Measurements from ENCODE around the gene ENTPD7.

The ENTPD7 gene

DNA sequence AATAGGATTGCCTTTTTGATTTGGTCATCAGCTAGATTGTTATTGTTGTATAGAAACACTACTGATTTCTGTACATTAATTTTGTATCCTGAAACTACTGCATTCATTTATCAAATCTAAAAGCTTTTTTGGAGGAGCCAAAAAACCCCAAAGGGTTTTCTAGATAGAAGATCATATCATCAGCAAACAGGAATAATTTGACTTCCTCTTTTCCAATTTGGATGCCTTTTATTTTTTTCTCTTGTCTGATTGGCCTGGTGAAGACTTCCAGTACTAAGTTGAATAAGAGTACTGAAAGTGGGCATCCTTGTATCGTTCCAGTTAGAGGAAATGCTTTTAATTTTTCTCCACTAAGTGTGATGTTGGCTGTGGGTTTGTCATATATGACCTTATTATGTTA is 10.6 kb upstream of the ENTPD7 start:
- no peak for DNase-seq

DNA sequence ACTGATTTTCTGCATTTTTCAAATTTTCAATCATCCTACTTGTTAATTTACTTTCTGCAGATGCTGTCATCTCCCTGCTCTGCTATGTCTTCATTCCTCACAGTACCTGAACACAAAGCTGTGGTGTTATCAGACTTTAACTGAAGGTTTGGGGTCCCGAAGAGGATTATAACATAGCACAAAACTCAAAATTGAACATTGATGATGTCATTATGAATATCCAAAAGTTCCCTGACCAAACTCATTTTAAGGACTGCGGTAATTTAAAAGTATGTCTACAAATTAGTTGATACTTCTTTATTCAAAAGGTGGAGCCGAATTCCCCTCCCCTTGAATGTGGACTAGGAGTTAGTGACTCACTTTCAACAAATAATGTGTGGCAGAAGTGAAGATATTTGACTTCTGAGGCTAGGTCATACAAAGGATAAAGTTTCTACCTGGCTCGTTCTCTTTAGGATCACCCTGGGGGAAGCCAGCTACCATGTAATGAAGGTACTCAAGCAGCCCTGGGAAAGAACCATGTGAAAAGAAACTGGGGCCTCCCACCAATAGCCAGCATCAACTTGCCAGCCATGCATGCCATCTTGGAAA is 6.4 kb upstream of the ENTPD7 start:
- DNase-seq: no peak

DNA sequence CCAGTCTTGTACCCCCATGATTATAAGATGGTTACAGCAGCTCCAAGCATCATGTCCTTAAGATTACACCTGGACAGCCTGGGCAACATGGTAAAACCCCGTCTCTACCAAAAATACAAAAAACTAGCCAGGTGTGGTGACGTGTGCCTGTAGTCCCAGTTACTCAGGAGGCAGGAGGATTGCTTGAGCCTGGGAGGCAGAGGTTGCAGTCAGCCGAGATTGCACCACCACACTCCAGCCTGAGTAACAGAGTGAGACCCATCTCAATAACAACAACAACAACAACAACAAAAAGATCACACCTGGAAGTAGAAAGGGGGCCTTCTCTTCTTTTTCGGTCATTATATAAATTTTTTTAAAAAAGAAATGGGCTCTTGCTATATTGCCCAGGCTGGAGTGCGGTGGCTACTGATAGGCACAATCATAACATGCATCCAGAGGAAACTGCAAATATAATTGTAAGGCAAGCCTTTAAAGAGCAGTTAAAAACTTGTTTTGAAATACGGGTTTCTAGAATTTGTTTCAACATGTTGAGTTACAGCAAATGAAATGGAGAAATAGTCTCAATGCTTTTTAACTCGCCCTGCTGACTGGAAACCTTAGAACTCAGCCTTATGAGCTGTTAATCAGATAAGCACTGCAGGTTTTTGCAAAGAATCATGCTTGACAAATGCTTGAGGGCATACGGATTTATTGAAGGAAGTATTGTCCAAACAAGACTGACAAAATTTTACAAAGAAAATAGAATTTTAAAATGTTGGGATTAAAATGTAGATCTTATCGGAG is 4.7 kb upstream of the ENTPD7 start:
- DNase-seq: no peak

DNA sequence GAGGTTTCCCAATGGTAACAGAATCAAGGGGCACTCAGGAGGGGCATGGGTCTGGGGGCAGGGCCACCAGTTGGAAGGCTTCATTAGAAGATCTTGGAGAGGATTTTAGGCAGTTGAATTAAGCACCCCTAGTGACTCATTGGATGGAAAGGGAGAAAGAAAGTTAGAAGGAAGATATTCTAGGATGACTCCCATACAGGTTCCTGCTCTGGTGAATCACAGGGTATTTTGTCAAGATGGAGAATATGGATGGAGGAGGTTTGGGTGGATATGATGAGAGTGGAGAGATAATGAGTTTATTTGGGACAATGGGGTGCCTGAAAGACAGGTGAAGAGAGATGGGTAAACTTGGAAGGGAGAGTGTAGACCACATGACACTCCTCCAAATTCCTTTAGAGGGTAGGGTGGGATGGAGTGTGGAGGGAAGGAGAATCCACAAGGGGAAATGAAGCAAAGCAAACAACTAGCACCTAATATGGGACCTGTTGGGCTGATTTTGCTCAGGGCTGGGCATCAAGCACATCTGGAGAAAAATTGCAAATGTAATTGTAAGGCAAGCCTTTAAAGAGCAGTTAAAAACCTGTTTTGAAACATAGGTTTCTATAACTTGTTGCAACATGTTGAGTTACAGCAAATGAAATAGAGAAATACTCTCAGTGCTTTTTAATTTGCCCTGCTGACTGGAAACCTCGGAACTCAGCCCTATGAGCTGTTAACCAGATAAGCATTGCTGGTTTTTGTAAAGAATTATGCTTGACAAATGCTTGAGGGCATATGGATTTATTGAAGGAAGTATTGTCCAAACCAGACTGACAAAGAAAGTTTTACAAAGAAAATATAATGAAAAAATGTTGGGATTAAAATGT is 2.9 kb upstream of the ENTPD7 start:
- no peak for DNase-seq

DNA sequence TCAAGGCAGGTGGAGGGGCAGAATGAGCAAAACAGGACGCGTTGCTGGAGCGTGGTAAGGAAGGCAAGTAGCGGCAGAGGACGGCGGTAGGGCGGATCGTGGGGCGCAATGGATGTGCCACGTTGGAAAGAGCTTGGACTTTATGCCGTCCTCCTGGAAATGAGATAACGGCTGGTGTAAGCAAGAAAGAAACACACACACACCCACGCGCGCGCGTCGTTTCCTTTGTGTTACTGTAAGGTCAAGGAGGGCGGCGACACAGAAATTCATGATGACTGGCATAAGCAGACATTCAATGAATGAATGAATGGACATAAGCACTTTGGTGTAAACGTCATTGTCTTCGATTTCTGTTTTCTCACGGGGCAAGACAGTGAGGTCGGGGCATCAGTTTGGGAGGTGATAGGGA is 683 bp upstream of the ENTPD7 start:
- peak; percentile 45 for DNase-seq

DNA sequence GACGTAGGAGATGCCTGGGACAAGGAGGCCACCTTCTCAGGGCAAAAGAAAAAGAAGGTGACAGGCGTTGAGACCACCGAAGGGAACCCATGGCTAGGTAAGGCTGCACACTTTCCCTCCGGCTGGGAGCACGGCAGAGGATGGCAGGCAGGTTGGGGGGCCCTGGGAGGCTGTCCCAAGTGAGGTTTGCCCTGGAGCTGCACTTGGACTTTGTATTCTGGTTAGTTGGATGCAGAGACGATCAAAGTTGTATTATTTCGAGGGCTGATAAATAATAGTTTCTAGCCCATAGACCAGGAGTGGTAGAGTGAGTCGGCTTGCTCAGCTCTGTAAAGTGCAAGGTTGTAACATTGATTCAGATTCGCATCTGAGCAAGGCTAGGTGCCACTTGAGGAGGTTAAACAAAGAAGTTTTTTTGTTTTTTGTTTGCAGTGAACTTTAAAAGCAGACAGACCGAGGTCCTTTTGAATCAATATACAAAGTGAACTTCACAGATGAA is 608 bp downstream of the ENTPD7 start:
- DNase-seq: no peak

DNA sequence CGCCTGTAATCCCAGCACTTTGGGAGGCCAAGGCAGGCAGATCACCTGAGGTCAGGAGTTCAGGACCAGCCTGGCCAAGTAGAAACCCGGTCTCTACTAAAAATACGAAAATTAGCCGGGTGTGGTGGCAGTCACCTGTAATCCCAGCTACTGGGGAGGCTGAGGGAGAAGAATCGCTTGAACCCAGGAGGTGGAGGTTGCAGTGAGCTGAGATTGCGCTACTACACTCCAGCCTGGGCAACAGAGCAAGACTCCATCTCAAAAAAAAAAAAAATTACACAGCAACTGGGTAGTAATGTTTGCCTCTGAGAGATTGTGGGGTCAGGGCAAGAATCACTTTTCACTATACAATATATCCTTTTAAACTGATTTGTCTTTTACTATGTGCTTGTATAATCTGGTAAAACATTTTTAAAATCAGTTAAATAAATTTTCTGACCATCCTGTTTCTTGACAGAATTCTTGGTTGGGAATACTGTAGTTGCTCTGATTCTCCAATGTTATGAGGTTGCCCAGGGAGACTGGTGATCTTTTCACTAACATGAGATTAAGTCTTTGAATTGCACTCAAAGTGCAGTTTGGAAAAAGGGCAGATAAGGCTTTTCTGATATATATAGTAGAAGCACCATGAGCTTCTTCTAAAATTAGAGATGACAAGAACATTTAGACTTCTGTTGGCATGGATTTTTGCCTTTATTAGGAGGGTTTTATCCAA is 1.5 kb downstream of the ENTPD7 start:
- no peak for DNase-seq

DNA sequence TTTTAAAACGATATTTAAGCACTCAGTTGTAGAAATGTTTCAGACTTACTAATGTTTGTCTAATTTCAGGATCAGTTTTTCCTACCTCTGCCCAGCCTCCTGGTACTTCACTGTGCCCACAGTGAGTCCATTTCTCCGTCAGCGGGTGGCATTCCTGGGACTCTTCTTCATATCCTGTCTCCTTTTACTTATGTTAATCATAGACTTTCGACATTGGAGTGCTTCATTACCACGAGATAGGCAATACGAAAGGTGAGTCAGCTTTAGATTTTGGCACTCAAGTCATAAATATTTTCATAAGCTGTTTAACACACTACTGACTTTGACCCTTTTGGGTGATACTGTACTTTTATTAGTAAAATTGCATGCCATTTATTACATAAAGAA is 2.1 kb downstream of the ENTPD7 start:
- no peak for DNase-seq

DNA sequence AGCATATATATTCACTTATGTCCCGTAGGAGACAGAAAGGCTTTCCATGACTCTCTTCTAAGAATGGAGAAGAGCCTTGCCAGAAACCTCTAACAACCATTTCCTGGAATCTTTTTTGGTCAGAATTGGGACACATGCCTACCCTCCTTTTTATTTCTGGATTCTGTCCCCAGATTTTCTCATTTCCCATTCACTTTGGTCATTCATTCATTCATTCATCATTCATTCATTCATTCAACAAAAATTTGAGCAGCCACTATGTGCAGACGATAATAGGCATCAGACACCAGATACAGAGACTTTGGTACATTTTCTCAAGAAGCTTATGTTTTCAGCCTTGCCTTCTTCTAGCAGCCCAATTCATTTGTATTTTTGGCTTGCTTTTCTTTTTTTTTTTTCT is 6.0 kb downstream of the ENTPD7 start:
- DNase-seq: no peak

DNA sequence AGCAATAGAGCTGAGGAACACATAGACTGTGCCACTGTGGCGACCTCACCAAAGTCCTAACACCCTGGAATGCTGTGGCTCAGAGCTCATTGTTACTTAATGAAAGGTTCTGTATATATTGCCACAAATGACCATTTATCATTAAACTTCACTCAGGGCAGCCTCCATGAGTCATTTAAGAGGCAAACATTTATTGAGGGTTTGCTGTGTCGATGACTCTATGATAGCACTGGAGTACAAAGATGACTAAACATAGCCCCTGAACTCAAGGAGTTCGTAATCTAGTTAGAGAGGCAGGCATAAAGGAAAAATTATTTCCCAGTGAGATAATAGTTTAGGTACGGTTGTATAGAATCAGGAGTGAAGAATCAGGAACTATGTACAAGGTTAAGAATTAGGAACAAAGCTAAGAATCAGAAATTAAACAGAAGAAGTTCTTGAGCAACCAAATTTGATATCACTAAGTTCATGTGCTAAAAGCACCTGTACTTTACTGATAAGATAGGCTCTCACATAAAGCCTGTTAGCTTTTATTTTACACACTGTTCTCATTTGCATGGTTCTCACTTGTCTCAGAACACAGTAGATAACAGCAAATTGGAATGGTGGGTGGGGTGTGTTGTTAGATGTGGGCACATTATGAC is 7.9 kb downstream of the ENTPD7 start:
- DNase-seq: no peak

DNA sequence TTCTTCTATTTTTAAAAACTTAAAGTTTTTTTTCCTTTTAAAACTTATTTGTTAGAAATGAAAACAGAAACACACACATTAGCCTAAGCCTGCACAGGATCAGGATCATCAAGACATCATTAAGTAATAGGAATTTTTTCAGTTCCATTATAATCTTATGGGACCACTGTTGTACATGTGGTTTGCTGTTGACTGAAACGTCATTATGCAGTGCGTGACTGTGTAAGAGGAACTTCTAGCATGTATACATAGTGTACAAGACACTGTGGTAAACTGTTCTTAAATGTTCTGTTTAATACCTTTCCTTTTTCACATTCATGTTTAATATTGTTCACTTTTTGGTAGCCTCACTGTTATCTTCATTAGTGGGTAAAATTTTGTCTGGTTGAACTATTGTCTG is 12.1 kb downstream of the ENTPD7 start:
- no peak for DNase-seq

DNA sequence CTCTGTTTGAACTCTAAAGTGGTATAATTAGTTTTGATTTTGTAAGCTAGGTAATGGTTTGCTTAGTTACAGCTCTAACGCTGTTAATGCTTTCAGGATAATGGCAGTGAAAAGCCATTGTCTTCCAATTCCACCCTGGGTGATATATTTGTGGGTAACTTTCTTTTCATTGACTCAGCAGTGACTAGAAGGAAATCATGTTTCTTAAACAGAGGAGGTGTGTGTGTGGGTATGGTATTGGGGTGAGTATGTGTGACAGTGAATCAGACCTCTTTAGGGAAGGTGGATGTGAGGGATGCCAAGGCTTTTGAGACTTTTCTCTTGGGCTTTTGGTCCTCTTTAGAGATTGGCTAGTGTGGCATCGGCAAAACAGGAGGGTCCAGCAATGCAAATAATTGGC is 13.6 kb downstream of the ENTPD7 start:
- no peak for DNase-seq

DNA sequence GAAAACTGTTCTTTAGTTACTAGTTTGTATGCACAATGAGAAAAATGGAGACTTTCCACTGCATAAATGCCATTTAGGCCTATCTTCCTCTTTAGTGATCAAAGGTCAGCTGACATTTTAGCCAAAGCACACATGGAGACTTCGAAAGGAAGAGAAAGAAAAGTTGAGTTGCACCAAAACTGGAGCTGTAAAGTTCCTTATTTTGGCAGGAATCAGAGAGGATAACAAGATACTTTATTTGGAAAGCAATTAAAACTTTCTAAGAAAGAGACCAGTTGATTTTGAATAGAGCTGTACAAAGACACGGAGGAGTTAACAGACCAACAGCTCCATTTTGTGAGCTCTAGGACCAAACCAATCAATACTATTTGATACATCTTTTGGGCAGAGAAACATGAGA is 14.2 kb downstream of the ENTPD7 start:
- DNase-seq: no peak

DNA sequence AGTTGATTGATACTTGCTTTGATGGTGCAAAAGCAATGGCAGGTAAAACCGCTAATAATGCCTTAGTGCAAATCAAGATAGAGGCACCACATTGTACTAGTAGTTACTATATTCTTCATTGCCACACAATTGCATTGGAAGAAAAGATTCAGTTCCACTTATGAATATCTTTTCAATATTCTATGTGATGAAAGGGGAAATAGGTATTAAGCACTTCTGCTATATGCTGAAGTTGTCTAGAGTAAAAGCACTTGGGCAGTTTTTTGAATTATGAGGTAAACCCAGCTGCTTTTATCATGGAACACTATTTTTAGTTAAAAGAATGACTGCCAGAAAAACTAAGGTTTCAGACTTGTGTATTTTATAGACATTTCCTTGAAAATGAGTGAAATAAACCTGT is 15.5 kb downstream of the ENTPD7 start:
- no peak for DNase-seq

DNA sequence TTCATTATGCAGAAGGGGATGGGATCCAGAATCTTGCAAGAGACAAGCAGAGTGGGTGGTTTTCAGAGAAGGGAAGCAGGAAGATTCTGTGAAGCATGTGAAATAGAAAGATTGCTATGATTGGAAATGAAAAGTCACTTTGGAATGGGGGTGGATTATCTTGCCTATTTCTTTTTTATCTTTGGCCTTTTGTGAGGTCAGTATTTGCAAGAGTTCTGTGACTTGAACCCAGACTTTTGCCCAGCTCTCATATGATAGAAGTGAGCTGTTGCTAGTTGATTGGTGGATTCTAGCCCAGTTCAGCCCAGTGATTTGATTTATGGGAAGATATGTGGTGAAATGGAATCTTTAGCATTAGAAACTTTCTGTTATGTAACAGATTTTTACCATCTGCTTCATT is 17.1 kb downstream of the ENTPD7 start:
- DNase-seq: no peak

DNA sequence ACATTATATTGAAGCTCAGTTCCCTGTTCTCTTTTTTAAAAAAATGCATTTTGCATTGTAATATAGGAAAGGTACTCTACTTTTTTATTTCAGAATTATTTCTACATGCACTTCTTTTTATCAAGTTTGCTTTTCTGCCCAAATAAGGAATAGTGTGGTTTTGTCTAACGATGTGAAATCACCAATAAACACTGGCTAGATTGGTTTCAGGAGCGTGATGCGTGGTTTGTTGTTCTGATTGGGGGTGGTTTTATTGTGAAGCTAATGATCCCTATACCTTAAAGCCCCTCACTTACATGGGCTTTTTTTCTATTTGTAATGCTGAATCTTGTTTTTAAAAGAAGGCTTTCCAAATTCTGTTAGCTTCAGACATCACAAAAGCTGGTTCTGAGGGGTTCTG is 17.6 kb downstream of the ENTPD7 start:
- no peak for DNase-seq

DNA sequence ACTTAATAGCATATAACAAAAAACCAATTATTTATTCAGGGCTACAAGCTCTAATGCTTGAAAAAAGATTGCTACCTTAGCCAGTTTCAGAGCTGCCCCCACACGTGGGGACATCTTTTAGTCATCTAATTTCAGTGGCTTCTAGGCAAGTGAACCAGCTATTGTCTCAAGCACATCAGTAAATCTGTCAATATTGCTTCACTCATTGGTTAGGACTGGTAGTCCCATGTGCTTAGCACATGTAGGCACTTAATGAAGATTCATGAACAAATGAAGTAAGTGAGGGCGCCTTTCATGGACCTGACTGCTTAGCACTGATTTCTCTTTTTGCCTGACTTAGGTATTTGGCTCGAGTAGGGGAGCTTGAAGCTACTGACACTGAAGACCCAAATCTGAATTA is 19.6 kb downstream of the ENTPD7 start:
- DNase-seq: no peak

DNA sequence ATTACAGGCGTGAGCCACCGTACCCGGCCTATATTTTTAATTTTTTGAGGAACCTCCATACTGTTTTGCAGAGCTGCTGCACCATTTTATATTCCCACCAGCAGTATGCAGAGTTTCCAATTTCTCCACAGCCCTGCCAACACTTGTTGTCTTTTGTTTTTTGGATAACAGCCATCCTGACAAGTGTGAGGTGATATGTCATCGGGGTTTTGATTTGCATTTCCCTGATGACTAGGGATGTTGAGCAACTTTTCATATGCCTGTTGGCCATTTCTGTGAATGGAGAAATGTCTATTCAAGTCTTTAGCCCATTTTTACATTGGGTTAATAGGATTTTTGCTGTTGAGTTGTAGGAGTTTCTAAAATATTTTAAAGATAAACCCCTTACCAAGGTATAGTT is 22.2 kb downstream of the ENTPD7 start:
- DNase-seq: no peak

DNA sequence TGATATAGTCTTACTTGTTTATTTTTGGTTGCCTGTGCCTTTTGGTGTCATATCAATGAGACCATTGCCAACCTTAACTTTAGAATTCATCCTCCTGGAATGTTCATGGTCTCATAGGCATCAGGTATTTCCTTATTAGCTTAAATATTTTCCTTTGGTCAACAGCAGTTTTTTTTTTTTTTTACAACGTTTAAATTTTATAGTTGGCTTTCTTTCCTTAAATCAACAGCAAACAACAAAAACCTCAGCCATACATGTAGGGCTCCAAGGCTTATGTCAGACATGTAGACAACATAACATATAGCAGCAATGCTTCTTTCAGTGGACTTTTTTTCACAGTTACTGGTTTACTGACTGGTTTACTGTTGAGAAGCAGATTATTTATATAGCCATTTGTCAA is 22.7 kb downstream of the ENTPD7 start:
- no peak for DNase-seq

DNA sequence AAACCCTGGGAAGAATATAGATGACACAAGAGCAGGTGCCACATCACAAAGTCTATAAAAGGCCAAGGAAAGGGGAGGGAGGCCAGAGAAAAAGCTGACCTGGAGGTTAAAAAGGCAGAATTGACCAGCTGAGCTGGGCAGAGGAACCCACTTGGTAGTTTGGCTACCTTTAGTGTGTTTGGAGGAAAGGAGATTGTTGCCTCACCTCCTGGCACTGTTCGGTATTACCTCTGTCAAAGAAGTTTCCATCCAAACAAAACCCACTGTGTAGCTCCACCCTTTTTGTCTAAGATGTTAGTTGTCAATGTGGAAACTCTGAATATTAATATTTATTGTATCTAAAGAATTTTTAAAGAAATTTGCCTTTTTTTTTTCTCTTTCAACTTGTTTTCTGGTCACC is 23.4 kb downstream of the ENTPD7 start:
- no peak for DNase-seq

DNA sequence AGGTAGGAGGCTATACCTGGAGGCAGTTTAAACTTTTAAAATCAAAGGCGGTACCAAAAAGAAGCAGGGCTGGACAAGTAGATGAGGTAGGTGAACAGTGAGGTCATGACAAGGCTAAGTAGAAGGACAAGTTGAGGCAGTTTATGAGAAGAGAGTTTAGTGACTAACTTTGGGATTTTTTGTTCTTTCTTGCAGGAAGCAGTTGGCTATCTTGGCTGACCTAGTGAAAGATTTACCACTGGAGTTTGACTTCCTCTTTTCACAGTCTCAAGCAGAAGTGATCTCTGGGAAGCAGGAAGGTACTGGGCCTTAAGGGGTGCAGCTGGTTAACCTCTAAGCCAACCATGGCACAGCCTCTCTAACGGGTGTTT is 26.3 kb downstream of the ENTPD7 start:
- peak; percentile 7 for DNase-seq

DNA sequence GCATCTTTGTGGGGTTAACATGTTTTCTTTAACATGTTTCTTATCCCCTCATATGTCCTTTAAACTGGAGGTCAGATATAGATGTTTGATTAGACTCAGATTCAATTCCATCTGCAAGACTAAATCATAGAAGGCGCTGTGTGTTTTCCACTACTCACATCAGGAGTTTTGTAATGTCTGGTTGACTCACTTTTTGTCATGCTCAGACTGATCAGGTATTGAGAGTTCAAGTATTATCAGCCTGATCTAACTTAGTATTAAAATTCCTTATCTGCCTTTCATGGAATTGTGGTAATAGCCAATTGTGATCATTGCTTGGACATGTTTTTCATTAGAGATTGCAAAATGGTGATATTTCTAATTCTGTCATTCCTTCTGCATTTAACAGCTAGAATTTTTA is 30.2 kb downstream of the ENTPD7 start:
- DNase-seq: no peak
